Measurements from ENCODE around the gene YIF1B. TPM values are rescaled to one million over a fixed set of nuclear protein-coding genes. Genes with fewer than 3 reads are reported as not detected.

YIF1B gene
- total RNA-seq, 1 donor from 2014 or later: 54.6 TPM

GRCh38 chr19:38281811-38282566 lies 33.8 kb downstream of the YIF1B start:
- peaks cover 36% of the 10 kb centered on the region for H3K4me1 Mint-ChIP-seq (ENCODE audit: unreplicated experiment)
- H3K36me3 Mint-ChIP-seq (ENCODE audit: unreplicated experiment): no peaks in the 10 kb centered on the region
- no peak overlapping the region for H3K4me3 Mint-ChIP-seq (ENCODE audit: unreplicated experiment)
- H3K9me3 Mint-ChIP-seq (ENCODE audit: unreplicated experiment): no peaks in the 10 kb centered on the region
- no peak for TF ChIP-seq CTCF (IDR thresholded peaks at IDR 0.05)
- no peak for DNase-seq (ENCODE audit: extremely low spot score, unreplicated experiment)
- H3K27ac Mint-ChIP-seq (ENCODE audit: unreplicated experiment): no peak overlapping the region
- no peaks in the 10 kb centered on the region for H3K27me3 Mint-ChIP-seq (ENCODE audit: unreplicated experiment)

GRCh38 chr19:38280030-38280921 lies 35.5 kb downstream of the YIF1B start:
- Mint-ChIP-seq H3K27me3 (ENCODE audit: unreplicated experiment) (no peaks in the 10 kb centered on the region), H3K4me1 (ENCODE audit: unreplicated experiment) (peaks cover 34% of the 10 kb centered on the region), H3K36me3 (ENCODE audit: unreplicated experiment) (no peaks in the 10 kb centered on the region), H3K27ac (ENCODE audit: unreplicated experiment) (no peak overlapping the region), H3K4me3 (ENCODE audit: unreplicated experiment) (no peak overlapping the region), H3K9me3 (ENCODE audit: unreplicated experiment) (no peaks in the 10 kb centered on the region)
- DNase-seq (ENCODE audit: extremely low spot score, unreplicated experiment): no peak
- no peak for TF ChIP-seq CTCF (IDR thresholded peaks at IDR 0.05)

- no peak for DNase-seq (ENCODE audit: extremely low spot score, unreplicated experiment)
- peak overlapping the region; percentile 93 for H3K27ac Mint-ChIP-seq (ENCODE audit: unreplicated experiment)
- H3K9me3 Mint-ChIP-seq (ENCODE audit: unreplicated experiment): no peaks in the 10 kb centered on the region
- no peak for TF ChIP-seq CTCF (IDR thresholded peaks at IDR 0.05)
- H3K27me3 Mint-ChIP-seq (ENCODE audit: unreplicated experiment): no peaks in the 10 kb centered on the region
- H3K4me1 Mint-ChIP-seq (ENCODE audit: unreplicated experiment): peaks cover 32% of the 10 kb centered on the region
- H3K4me3 Mint-ChIP-seq (ENCODE audit: unreplicated experiment): no peak overlapping the region
- H3K36me3 Mint-ChIP-seq (ENCODE audit: unreplicated experiment): no peaks in the 10 kb centered on the region
These were observed 37.0 kb downstream of the YIF1B start for GRCh38 chr19:38278751-38279150.

GRCh38 chr19:38277969-38278680 lies 37.6 kb downstream of the YIF1B start:
- peak overlapping the region; percentile 10 for H3K4me3 Mint-ChIP-seq (ENCODE audit: unreplicated experiment)
- H3K9me3 Mint-ChIP-seq (ENCODE audit: unreplicated experiment): no peaks in the 10 kb centered on the region
- no peaks in the 10 kb centered on the region for H3K36me3 Mint-ChIP-seq (ENCODE audit: unreplicated experiment)
- peak overlapping the region; percentile 93 for H3K27ac Mint-ChIP-seq (ENCODE audit: unreplicated experiment)
- peaks cover 32% of the 10 kb centered on the region for H3K4me1 Mint-ChIP-seq (ENCODE audit: unreplicated experiment)
- no peaks in the 10 kb centered on the region for H3K27me3 Mint-ChIP-seq (ENCODE audit: unreplicated experiment)
- TF ChIP-seq CTCF (IDR thresholded peaks at IDR 0.05): no peak
- DNase-seq (ENCODE audit: extremely low spot score, unreplicated experiment): no peak
